HL-60 (cell line): ENCODE measurements around the gene TMCC3.

ENCODE experiments used
- DNase-seq, 2 experiments: peaks; one replicate each; pipeline ENCODE4 v3.0.0-alpha.2; 2010 to 2020; ENCODE audit warnings: low read depth in 1 of 2, low spot score in 1 of 2
- H3K27ac ChIP-seq: fragments of 250-450 bp; sonication (Bioruptor Pico); replicated peaks from 2 replicates; pipeline ENCODE4 v1.5.1; 2020; ENCODE audit warnings: mild to moderate bottlenecking, moderate library complexity
- H3K27me3 ChIP-seq: fragments of 250-450 bp; sonication (Bioruptor Pico); 2 replicates; pipeline ENCODE4 v1.5.1; 2021; ENCODE audit warnings: mild to moderate bottlenecking, moderate library complexity; ENCODE audit not compliant: insufficient read depth, poor library complexity, severe bottlenecking
- H3K4me3 ChIP-seq: replicated peaks from 2 replicates; pipeline ENCODE4 v1.5.1; 2011; ENCODE audit warnings: mild to moderate bottlenecking, control low read depth, low read length; ENCODE audit not compliant: insufficient read depth
- CTCF ChIP-seq: IDR thresholded peaks from one replicate; pipeline ENCODE4 v1.5.1; 2011; ENCODE audit warnings: low read length, control low read depth, inconsistent platforms; ENCODE audit not compliant: insufficient read depth
- GABPA ChIP-seq: IDR thresholded peaks from 2 replicates; pipeline ENCODE4 v1.6.1; 2012; ENCODE audit warnings: low read depth
- POLR2AphosphoS5 ChIP-seq: IDR thresholded peaks from 2 replicates; pipeline ENCODE4 v1.6.1; 2012; ENCODE audit warnings: low read depth
- REST ChIP-seq: IDR thresholded peaks from 2 replicates; pipeline ENCODE4 v1.6.1; 2012; ENCODE audit warnings: low read depth; ENCODE audit not compliant: insufficient replicate concordance
- SPI1 ChIP-seq: IDR thresholded peaks from 2 replicates; pipeline ENCODE4 v1.6.1; 2012; ENCODE audit warnings: low read depth, mild to moderate bottlenecking, borderline replicate concordance
- long read RNA-seq: library from polyadenylated mRNA; unstranded; transcript quantifications from one replicate; pipeline ENCODE4 v2.0.0, GENCODE V29; 2020

Gene TMCC3
- long read RNA-seq, partial matches to known transcripts: 0 of 1 reads
- long read RNA-seq, other reads (novel, unspliced or antisense): 1 of 1 reads

- TF ChIP-seq POLR2AphosphoS5 (no peak), REST (no peak), SPI1 (no peak), GABPA (no peak), CTCF (no peak)
- Histone ChIP-seq H3K4me3 (peak within 1 kb of the TSS; percentile 38), H3K27me3 (peaks cover 53% of the 10 kb centered on the region), H3K27ac (no peak within 1 kb of the TSS)
- no peak for DNase-seq
Measured at GRCh38 chr12:94650143-94651056, at the start of gene TMCC3. Gene TMCC3 (minus strand): TSS chr12:94650557. CDS start chr12:94650430, 127 bp downstream.

DNA sequence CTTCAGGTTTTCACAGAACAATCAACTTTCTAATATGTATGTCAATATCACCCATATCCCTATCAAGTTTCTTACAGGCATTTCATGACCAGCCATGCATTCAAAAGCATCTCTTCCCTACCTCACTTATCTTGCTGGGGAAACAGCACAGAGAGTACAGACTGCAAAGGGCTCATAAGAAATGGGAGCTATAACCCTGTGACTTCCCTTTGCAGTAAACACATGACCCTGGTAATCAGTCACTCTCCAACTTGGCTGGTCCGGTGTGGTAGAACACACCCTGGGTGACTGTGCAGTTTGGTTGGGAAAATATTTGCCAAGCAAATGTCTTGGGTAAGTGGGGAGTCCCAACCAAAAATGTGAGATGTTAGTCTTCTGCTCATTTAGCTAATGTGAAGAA, 49.4 kb upstream of the TMCC3 start:
- TF ChIP-seq SPI1 (no peak), REST (no peak), CTCF (no peak), GABPA (no peak), POLR2AphosphoS5 (no peak)
- no peak for DNase-seq
- no peak overlapping the region for H3K27ac ChIP-seq

GRCh38 chr12:94698578-94698977, 48.2 kb upstream of the TMCC3 start:
- H3K27me3 ChIP-seq: no peaks in the 10 kb centered on the region
- H3K4me3 ChIP-seq: no peak overlapping the region
- DNase-seq: no peak
- H3K27ac ChIP-seq: no peak overlapping the region
- TF ChIP-seq GABPA (no peak), REST (no peak), SPI1 (no peak), POLR2AphosphoS5 (no peak), CTCF (no peak)

More for the DNA sequence above, 49.4 kb upstream of the TMCC3 start:
- no peak overlapping the region for H3K4me3 ChIP-seq
- peaks cover 1% of the 10 kb centered on the region for H3K27me3 ChIP-seq
